H1 (cell line): ENCODE results near the gene NTS. TPM values are rescaled to one million over a fixed set of nuclear protein-coding genes. Genes with fewer than 3 reads are reported as not detected.

ENCODE experiments used
- NANOG ChIP-seq: IDR thresholded peaks from 2 replicates; pipeline ENCODE4 v1.6.1; 2011; ENCODE audit warnings: low read length, low read depth, mild to moderate bottlenecking, inconsistent platforms; ENCODE audit not compliant: insufficient read depth, poor library complexity, severe bottlenecking
- polyA plus RNA-seq, 7 experiments: library from polyadenylated mRNA; depleted of rRNA in 3 of 7; stranded (reverse) in 5 of 7; unstranded in 2 of 7; fragments of >200 nt in 5 of 7; fragments of 200-250 nt in 2 of 7; gene quantifications; 1 replicate in 5 of 7; 2 replicates in 1 of 7; 4 replicates in 1 of 7; pipeline versions ENCODE4 v1.2.1 to v1.2.3, GENCODE V29; 2011 to 2013; ENCODE audit warnings: missing spikeins in 2 of 7, mixed read lengths in 2 of 7
- total RNA-seq: library from RNA; stranded (reverse); fragmentation: NEBNext Ultra II Directional; extraction: Animal tissue kit (Norgen Biotek cat#: 25700); gene quantifications from 2 replicates; pipeline ENCODE4 v1.2.1, GENCODE V29; 2021

The NTS gene
- total and polyA plus RNA-seq, 2 of the 8 experiments (the other 6 are each of a cell fraction or from before 2014, with no cell fraction given): 17.0 to 36.6 TPM

GRCh38 chr12:85894653-85895052 is 20.6 kb downstream of the NTS start (continued):
- TF ChIP-seq NANOG: no peak
